Inferior parietal cortex (tissue), 1 donor: Measurements from ENCODE around the gene ARIH1.
"Not testable (repeated sequence)": the region's sequence is repeated elsewhere in the genome, so short reads cannot be mapped to it uniquely, and the experiment has no call there.

ENCODE experiments used
- DNase-seq: peaks from one replicate; pipeline ENCODE4 v3.0.0-alpha.2; 2016; ENCODE audit errors: extremely low spot score

ARIH1 gene

GRCh38 chr15:72473614-72474465, at the start of gene ARIH1:
TSS of gene ARIH1 (plus strand) at chr15:72474330. CDS start at chr15:72474640, 310 bp downstream.
- DNase-seq: peak; percentile 96

GRCh38 chr15:72426753-72427152, 47.4 kb upstream of the ARIH1 start:
- DNase-seq: no peak

- DNase-seq: no peak
These were observed 36.3 kb upstream of the ARIH1 start for GRCh38 chr15:72437650-72438316.

GRCh38 chr15:72442848-72443247, 31.3 kb upstream of the ARIH1 start:
- not testable (repeated sequence) for DNase-seq

- DNase-seq: no peak
These were observed 28.7 kb upstream of the ARIH1 start for GRCh38 chr15:72445426-72445825.

- DNase-seq: no peak
These were observed 23.3 kb upstream of the ARIH1 start for GRCh38 chr15:72450805-72451204.

GRCh38 chr15:72451224-72451623, 22.9 kb upstream of the ARIH1 start:
- DNase-seq: no peak

GRCh38 chr15:72456684-72457083, 17.4 kb upstream of the ARIH1 start:
- DNase-seq: no peak

GRCh38 chr15:72460402-72460801, 13.7 kb upstream of the ARIH1 start:
- no peak for DNase-seq

- no peak for DNase-seq
These were observed 10.4 kb upstream of the ARIH1 start for GRCh38 chr15:72463702-72464101.

GRCh38 chr15:72464251-72464650, 9.9 kb upstream of the ARIH1 start:
- no peak for DNase-seq

GRCh38 chr15:72468103-72468502, 6.0 kb upstream of the ARIH1 start:
- DNase-seq: no peak

GRCh38 chr15:72472992-72473610, 1.0 kb upstream of the ARIH1 start:
- peak; percentile 39 for DNase-seq

GRCh38 chr15:72474466-72474911, 359 bp downstream of the ARIH1 start:
- DNase-seq: no peak

GRCh38 chr15:72474912-72475628, 940 bp downstream of the ARIH1 start:
- DNase-seq: peak; percentile 43

GRCh38 chr15:72475674-72476073, 1.5 kb downstream of the ARIH1 start:
- no peak for DNase-seq

- DNase-seq: not testable (repeated sequence)
These were observed 2.2 kb downstream of the ARIH1 start for GRCh38 chr15:72476330-72476729.

- no peak for DNase-seq
These were observed 7.0 kb downstream of the ARIH1 start for GRCh38 chr15:72481015-72481659.

- no peak for DNase-seq
These were observed 8.1 kb downstream of the ARIH1 start for GRCh38 chr15:72482275-72482674.

GRCh38 chr15:72483279-72483678, 9.1 kb downstream of the ARIH1 start:
- DNase-seq: no peak

- DNase-seq: no peak
These were observed 12.0 kb downstream of the ARIH1 start for GRCh38 chr15:72486144-72486543.
